Neuron (in vitro differentiated cells): ENCODE results near the gene ST6GAL2.

ENCODE experiments used
- H2AFZ ChIP-seq: one replicate; pipeline ENCODE4 v1.6.1; 2013; ENCODE audit warnings: low read depth, mild to moderate bottlenecking, inconsistent platforms, low read length, moderate library complexity
- H3K27me3 ChIP-seq: one replicate; pipeline ENCODE4 v1.6.1; 2013; ENCODE audit warnings: low read length; ENCODE audit not compliant: insufficient read depth
- H3K36me3 ChIP-seq: one replicate; pipeline ENCODE4 v1.6.1; 2013; ENCODE audit warnings: low read length; ENCODE audit not compliant: insufficient read depth
- H3K4me1 ChIP-seq: one replicate; pipeline ENCODE4 v1.6.1; 2013; ENCODE audit warnings: low read length; ENCODE audit not compliant: insufficient read depth
- H3K4me3 ChIP-seq: 2 replicates; pipeline ENCODE4 v1.5.1; 2013; ENCODE audit warnings: mild to moderate bottlenecking, low read length, moderate library complexity
- H3K9me3 ChIP-seq: one replicate; pipeline ENCODE4 v1.6.1; 2013; ENCODE audit warnings: low read length

The ST6GAL2 gene

DNA sequence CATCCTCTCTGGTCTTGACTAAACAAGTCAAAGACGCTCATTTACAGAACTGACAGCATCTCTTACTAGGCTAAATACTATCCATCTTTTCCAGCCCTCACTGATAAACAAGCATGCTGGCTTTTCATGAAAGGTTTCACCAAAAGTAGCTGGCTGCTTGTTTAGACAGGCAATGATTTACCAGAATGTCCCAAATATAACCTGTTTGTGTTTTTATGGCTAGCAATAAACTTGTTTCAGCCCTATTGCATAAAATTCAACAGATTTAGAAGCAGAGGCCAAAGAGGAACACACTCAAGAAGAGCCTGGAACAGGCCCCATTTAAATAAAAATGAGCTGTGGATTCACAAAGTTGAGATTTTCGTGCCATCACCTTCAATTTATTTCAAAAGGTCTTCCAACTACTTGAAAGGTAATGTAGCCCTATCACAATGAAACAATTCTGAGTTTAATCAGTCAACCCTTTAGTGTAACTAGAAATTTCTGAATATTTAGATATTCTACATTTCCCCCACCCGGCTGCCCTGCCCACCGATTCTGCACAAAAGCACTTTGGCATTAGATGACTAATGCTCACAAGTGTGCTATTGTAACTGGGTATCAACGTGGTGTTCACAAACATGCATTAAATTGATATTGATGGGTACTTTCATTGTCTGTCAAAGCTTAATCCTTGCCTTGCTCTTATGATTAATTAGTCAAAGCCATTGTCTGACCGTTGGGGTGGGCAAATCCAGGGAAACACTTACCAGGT is 54.0 kb downstream of the ST6GAL2 start:
- Histone ChIP-seq H3K36me3 (no peaks in the 10 kb centered on the region), H3K4me1 (no peaks in the 10 kb centered on the region), H3K27me3 (no peaks in the 10 kb centered on the region), H3K4me3 (no peak overlapping the region), H3K9me3 (no peaks in the 10 kb centered on the region), H2AFZ (no peak overlapping the region)

DNA sequence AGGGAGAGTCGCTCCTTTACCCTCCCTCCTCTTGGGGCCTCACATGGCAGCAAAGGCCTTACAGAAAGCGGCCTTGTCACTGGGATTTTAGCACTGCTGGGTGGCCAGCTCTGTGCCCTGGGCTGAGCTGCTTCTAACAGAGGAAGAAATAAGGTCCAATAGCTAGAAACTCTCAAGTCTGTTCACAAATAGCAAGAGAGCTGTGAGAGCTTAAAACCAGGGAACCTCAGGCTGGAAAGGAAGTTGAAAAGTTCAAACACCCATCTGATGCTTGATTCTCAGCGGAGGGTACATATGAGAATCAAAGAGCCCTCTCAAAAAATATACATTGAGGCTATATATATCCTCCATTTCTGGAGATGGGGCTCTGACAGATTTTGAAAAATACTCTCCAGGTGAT is 54.7 kb downstream of the ST6GAL2 start:
- no peaks in the 10 kb centered on the region for H3K27me3 ChIP-seq
- H3K36me3 ChIP-seq, result no peaks in the 10 kb centered on the region
- H3K4me3 ChIP-seq, result no peak overlapping the region
- H3K9me3 ChIP-seq, result no peaks in the 10 kb centered on the region
- H2AFZ ChIP-seq, result no peak overlapping the region
- no peaks in the 10 kb centered on the region for H3K4me1 ChIP-seq

DNA sequence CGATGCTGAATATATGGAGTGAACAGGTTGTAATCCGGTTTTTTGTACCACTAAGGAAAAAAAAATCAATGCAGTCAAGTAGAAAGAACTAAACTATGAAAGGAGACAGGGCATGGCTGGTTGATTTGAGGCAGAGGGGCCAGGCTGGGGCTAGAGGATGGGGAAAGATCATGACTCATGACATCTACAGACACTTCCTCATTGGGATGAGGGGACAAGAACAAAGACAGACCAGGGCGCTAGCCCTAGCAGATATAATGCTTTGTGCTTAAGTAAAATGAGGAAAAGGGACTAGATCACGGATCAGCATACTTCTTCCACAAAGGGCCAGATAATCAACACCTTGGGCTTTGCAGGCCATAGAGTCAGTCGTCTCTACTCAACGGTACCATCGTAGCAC is 55.8 kb downstream of the ST6GAL2 start:
- no peak overlapping the region for H2AFZ ChIP-seq
- H3K9me3 ChIP-seq, result no peaks in the 10 kb centered on the region
- no peaks in the 10 kb centered on the region for H3K4me1 ChIP-seq
- no peaks in the 10 kb centered on the region for H3K36me3 ChIP-seq
- H3K4me3 ChIP-seq, result no peak overlapping the region
- H3K27me3 ChIP-seq, result no peaks in the 10 kb centered on the region

DNA sequence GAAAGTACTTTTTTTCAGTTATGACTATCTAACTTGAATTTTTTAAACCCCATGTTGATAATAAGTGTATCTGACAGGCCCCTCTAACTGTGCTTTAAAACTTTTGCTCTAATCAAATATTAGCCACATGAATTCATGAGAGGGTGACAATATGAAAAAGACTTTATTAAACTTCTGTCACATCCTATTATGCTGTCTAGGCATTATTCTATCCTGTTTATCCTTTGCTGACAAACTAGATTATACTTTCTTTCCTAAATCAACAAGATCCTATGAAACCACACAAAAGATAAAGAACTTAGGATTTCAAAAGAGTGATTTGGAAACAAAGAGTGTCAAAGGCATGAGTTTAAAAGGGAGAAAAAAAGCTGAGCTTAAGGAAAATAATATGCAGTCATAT is 57.8 kb downstream of the ST6GAL2 start:
- no peaks in the 10 kb centered on the region for H3K36me3 ChIP-seq
- no peaks in the 10 kb centered on the region for H3K4me1 ChIP-seq
- H2AFZ ChIP-seq, result no peak overlapping the region

DNA sequence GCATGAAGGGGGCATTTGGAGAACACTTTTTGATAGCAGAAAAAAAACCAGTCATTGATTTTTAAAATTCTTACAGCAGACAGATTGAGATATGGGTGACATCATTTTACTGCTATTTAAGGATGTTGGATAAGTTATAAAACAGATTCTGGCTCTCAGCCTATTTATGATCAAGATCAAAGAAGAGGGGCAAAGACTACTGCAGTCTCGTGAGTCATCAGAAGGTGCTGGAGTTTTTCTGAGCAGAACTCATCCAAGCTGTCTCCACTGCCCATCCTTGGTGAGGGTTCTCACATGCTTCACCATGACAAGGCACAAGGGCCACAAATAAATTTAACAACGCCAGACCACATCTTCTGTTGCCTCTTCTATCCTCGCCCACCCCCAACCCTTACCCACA is 58.8 kb downstream of the ST6GAL2 start:
- H3K4me3 ChIP-seq, result no peak overlapping the region
- H3K36me3 ChIP-seq, result no peaks in the 10 kb centered on the region
- no peak overlapping the region for H2AFZ ChIP-seq
- no peaks in the 10 kb centered on the region for H3K4me1 ChIP-seq
- H3K9me3 ChIP-seq, result no peaks in the 10 kb centered on the region
- no peaks in the 10 kb centered on the region for H3K27me3 ChIP-seq

More for the DNA sequence above, 57.8 kb downstream of the ST6GAL2 start:
- H3K4me3 ChIP-seq, result no peak overlapping the region
- H3K9me3 ChIP-seq, result no peaks in the 10 kb centered on the region
- H3K27me3 ChIP-seq, result no peaks in the 10 kb centered on the region

DNA sequence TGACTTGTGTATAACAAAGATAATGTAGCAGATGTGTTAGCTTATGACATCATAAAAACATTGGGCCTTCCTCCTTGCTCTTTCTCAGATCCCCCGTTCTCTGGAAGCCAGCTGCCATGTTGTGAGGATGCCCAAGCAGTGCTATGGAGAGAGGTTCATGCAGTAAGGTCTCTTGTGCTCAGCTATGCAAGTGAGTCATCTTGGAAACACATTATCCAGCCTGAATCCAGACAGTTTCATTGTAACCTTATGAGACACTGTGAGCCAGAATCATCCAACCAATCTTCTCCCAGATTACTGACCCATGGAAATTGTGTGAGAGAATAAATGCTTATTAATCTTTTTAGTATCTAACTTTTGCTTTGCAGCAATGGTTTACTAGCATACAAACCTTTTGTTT is 60.8 kb downstream of the ST6GAL2 start:
- no peak overlapping the region for H3K4me3 ChIP-seq
- H3K27me3 ChIP-seq, result no peaks in the 10 kb centered on the region
- no peaks in the 10 kb centered on the region for H3K9me3 ChIP-seq
- no peak overlapping the region for H2AFZ ChIP-seq
- H3K36me3 ChIP-seq, result no peaks in the 10 kb centered on the region
- H3K4me1 ChIP-seq, result no peaks in the 10 kb centered on the region

DNA sequence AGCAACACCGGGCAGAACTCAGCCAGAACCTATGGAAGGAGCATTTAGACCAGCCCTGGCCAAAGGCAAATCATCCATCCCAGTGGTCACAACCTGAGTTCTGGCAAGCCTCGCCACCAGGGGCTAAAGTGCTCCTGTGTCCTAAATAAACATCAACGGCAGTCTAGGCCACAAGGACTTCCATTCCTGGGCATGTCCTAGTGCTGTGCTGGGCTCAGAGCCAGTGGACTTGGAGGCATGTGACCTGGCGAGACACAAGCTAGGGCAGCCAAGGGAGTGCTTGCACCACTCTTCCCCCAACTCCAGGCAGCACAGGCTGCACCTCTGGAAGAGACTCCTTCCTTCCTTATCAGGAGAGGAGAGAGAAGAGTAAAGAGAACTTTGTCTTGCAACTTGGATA is 69.0 kb downstream of the ST6GAL2 start:
- Histone ChIP-seq H3K36me3 (no peaks in the 10 kb centered on the region), H3K9me3 (no peaks in the 10 kb centered on the region), H3K4me3 (no peak overlapping the region), H2AFZ (no peak overlapping the region), H3K27me3 (no peaks in the 10 kb centered on the region), H3K4me1 (no peaks in the 10 kb centered on the region)

DNA sequence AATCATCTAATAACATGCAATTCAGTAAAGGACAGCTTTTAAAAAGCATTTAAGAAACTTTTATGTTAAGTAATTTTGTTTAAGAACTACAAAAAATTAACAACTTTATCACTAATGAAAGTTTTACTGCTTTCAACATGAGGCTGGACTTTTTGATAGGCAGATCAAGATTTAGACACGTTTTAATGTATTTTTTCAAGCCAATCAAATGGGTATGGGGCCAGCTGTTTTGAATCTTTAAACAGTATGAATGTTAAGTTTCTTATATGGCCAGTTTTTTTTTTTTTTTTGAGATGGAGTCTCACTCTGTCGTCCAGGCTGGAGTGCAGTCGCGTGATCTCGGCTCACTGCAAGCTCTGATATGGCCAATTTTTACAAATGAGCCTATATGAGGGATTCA is 73.1 kb downstream of the ST6GAL2 start:
- no peaks in the 10 kb centered on the region for H3K9me3 ChIP-seq
- H3K27me3 ChIP-seq, result no peaks in the 10 kb centered on the region
- no peak overlapping the region for H2AFZ ChIP-seq
- no peak overlapping the region for H3K4me3 ChIP-seq
- no peaks in the 10 kb centered on the region for H3K4me1 ChIP-seq
- no peaks in the 10 kb centered on the region for H3K36me3 ChIP-seq

DNA sequence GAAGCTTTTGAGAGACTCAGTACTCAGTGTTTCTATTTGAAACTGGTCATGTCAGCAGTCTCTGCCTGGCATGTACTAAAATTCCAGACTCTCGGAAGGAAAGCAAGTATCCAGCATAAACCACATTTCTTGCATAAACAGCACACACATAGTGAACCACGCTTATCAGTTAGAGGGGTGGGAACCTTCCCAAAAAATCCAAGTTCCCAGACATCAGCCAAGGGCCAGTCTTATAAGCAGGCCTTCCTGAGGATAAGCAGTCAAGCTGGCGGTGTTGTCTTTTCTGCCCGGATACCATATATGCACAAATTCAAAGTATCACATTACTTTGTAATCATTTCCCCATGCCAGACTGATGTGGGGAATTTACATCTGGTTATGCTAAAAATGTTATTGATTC is 73.6 kb downstream of the ST6GAL2 start:
- Histone ChIP-seq H3K27me3 (no peaks in the 10 kb centered on the region), H3K4me3 (no peak overlapping the region), H3K4me1 (no peaks in the 10 kb centered on the region), H3K9me3 (no peaks in the 10 kb centered on the region), H2AFZ (no peak overlapping the region), H3K36me3 (no peaks in the 10 kb centered on the region)

DNA sequence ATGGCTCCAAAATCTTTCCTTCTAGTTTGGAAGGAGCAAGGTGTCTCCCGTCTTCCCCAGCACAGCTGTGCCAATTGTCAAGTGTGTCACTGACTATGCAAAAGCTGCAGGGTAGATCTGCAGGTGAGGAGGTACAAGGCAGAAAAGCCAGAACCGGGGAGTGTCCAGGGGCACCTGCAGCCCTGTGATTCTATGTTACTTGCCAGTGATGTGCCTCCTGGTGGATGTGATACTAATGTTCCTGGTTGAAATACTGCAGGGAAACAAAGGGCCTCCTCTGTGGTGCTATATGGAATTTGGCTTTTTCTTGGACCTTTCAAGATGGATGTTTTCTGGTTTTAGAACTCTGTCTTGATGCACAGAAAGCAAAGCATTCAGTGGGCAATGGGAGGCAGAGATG is 80.3 kb downstream of the ST6GAL2 start:
- Histone ChIP-seq H3K4me1 (no peaks in the 10 kb centered on the region), H3K36me3 (no peaks in the 10 kb centered on the region), H3K9me3 (no peaks in the 10 kb centered on the region), H3K27me3 (no peaks in the 10 kb centered on the region), H3K4me3 (no peak overlapping the region), H2AFZ (no peak overlapping the region)

DNA sequence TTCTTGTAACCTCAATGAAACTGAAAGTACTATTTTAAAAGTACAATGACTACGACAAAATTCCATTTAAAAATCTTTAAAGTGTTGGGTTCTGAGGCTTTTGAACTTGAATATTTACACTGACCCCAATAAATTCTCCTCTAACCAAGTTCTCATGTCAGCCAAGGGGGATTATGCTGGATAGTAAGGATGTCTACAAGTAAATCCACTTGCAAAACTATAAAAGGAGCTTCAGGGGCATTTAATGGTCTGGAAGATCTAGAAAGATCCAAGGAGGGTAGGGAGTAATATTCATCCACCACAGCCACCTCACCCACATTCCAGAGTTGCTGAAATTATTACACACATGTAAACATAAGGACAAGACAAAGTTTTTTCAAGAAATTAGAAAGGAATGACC is 81.8 kb downstream of the ST6GAL2 start:
- Histone ChIP-seq H2AFZ (no peak overlapping the region), H3K27me3 (no peaks in the 10 kb centered on the region), H3K36me3 (no peaks in the 10 kb centered on the region), H3K4me3 (no peak overlapping the region), H3K9me3 (no peaks in the 10 kb centered on the region), H3K4me1 (no peaks in the 10 kb centered on the region)

DNA sequence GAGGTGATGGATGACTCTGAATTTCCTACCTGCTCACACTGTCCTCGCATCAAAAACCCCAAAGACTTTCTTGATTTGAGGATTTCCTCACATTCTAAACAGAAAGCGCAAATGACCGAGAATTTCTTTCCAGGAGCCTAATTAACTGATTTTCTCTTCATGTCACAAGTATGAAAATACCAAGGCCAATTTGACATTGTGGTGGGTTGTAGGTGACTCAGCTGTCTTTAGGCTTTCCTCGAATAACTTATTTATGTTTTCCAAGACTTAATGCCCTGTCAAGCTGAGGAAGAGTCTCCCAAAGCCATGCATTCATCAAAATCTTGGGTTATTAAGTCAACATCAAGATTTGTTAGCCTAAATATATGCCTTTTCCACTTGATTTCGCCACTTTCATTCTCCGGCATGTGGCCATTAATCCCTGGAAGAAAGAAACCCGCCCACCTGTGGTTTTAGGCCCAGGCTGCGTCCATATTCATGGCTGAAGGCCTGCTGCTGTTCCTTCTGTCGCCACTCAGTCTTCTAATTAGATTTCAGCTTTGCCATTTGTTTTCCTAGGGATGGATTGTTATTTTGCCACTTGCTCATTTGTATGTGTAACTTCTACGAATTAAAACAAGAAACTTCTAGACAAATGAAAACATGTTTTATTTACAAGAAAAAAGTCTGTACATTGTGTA is 84.9 kb downstream of the ST6GAL2 start:
- Histone ChIP-seq H3K4me1 (no peaks in the 10 kb centered on the region), H3K27me3 (no peaks in the 10 kb centered on the region), H2AFZ (no peak overlapping the region), H3K36me3 (no peaks in the 10 kb centered on the region), H3K9me3 (no peaks in the 10 kb centered on the region), H3K4me3 (no peak overlapping the region)

DNA sequence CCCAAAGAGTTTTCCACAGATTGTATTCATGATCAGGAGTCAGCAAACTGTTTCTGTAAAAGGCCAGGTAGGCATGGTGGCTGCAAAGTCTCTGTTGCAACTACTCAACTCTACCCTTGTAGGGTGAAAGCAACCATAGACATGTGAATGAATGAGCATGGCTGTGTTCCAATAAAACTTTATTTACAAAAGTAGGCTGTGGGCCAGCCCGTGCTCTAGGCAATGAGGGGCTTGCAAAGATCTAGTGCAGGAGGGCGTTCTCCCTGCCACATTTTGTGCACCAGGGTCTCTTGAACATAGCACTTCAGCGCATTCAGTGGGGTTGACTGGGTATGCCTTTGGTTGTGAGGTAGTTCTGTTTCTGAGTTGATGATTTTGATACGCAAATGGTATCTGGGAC is 85.8 kb downstream of the ST6GAL2 start:
- no peaks in the 10 kb centered on the region for H3K36me3 ChIP-seq
- no peaks in the 10 kb centered on the region for H3K4me1 ChIP-seq
- H3K9me3 ChIP-seq, result no peaks in the 10 kb centered on the region
- H3K4me3 ChIP-seq, result no peak overlapping the region
- no peaks in the 10 kb centered on the region for H3K27me3 ChIP-seq
- no peak overlapping the region for H2AFZ ChIP-seq
